HepG2 (cell line): Measurements from ENCODE around the gene CALR. TPM values are rescaled to one million over a fixed set of nuclear protein-coding genes. Genes with fewer than 3 reads are reported as not detected.

ENCODE experiments used
- ARNTL ChIP-seq: sonication (generic); formaldehyde crosslinking; IDR thresholded peaks from 2 replicates; pipeline ENCODE4 v1.4.0; 2020; ENCODE audit warnings: mild to moderate bottlenecking, missing genetic modification reagents
- BHLHE40 ChIP-seq: IDR thresholded peaks from 2 replicates; pipeline ENCODE4 v1.6.1; 2011; ENCODE audit warnings: low read length, improper control_type of control experiment
- CBX5 ChIP-seq: sonication (generic); formaldehyde crosslinking; IDR thresholded peaks from 2 replicates; pipeline ENCODE4 v1.4.0; 2020; ENCODE audit warnings: missing genetic modification reagents, borderline replicate concordance
- DMTF1 ChIP-seq: sonication (generic); formaldehyde crosslinking; IDR thresholded peaks from 2 replicates; pipeline ENCODE4 v1.4.0; 2020; ENCODE audit warnings: mild to moderate bottlenecking, missing genetic modification reagents
- MAF1 ChIP-seq: sonication (generic); formaldehyde crosslinking; IDR thresholded peaks from 2 replicates; pipeline ENCODE4 v1.5.0; 2020; ENCODE audit warnings: missing genetic modification reagents, borderline replicate concordance
- MAFK ChIP-seq, 2 experiments: IDR thresholded peaks in 1 of 2; conservative IDR thresholded peaks in 1 of 2; 2 replicates each; pipeline ENCODE4 v1.6.1; 2011; ENCODE audit warnings: improper control_type of control experiment in 2 of 2, low read length in 2 of 2
- MAX ChIP-seq: IDR thresholded peaks from 2 replicates; pipeline ENCODE4 v1.6.1; 2012; ENCODE audit warnings: inconsistent platforms
- MIXL1 ChIP-seq: IDR thresholded peaks from 2 replicates; pipeline ENCODE4 v1.6.1; 2016
- PATZ1 ChIP-seq: sonication (generic); formaldehyde crosslinking; IDR thresholded peaks from 2 replicates; pipeline ENCODE4 v1.4.0; 2020; ENCODE audit warnings: missing genetic modification reagents
- PCBP2 ChIP-seq: fragments of 200-400 bp; formaldehyde crosslinking; optimal IDR thresholded peaks from 2 replicates; pipeline ENCODE3; 2018; ENCODE audit warnings: low read length, low read depth; ENCODE audit not compliant: poor library complexity, severe bottlenecking
- SOX6 ChIP-seq, 2 experiments: fragments of 450-650 bp in 1 of 2; sonication (generic) in 1 of 2; formaldehyde crosslinking in 1 of 2; IDR thresholded peaks; 2 replicates each; pipeline versions ENCODE4 v1.4.0 to v1.6.1; 2017 to 2020; ENCODE audit warnings: antibody characterized with exemption in 1 of 2, mild to moderate bottlenecking in 1 of 2, missing genetic modification reagents in 1 of 2
- SRY ChIP-seq: sonication (generic); formaldehyde crosslinking; IDR thresholded peaks from 2 replicates; pipeline ENCODE4 v1.8.0; 2022; ENCODE audit warnings: mild to moderate bottlenecking, missing genetic modification reagents
- TEAD2 ChIP-seq: sonication (generic); formaldehyde crosslinking; IDR thresholded peaks from 2 replicates; pipeline ENCODE4 v1.9.0; 2021; ENCODE audit warnings: missing genetic modification reagents
- ZBTB7A ChIP-seq: sonication (generic); formaldehyde crosslinking; IDR thresholded peaks from 2 replicates; pipeline ENCODE4 v1.8.0; 2022; ENCODE audit warnings: mild to moderate bottlenecking, missing genetic modification reagents
- ZFP90 ChIP-seq: sonication (generic); formaldehyde crosslinking; IDR thresholded peaks from 2 replicates; pipeline ENCODE4 v1.8.0; 2022; ENCODE audit warnings: missing genetic modification reagents, mild to moderate bottlenecking, inconsistent platforms, borderline replicate concordance
- ZNF263 ChIP-seq: sonication (generic); formaldehyde crosslinking; IDR thresholded peaks from 2 replicates; pipeline ENCODE4 v1.4.0; 2020; ENCODE audit warnings: missing genetic modification reagents
- ZNF607 ChIP-seq: sonication (generic); formaldehyde crosslinking; IDR thresholded peaks from 2 replicates; pipeline ENCODE4 v1.5.1; 2020; ENCODE audit warnings: missing genetic modification reagents, mild to moderate bottlenecking, borderline replicate concordance
- ZNF670 ChIP-seq: sonication (generic); formaldehyde crosslinking; IDR thresholded peaks from 2 replicates; pipeline ENCODE4 v1.8.0; 2022; ENCODE audit warnings: mild to moderate bottlenecking, missing genetic modification reagents, borderline replicate concordance
- ZNF710 ChIP-seq: sonication (generic); formaldehyde crosslinking; IDR thresholded peaks from 2 replicates; pipeline ENCODE4 v1.5.0; 2020; ENCODE audit warnings: mild to moderate bottlenecking, missing genetic modification reagents, borderline replicate concordance
- ZNF772 ChIP-seq: sonication (generic); formaldehyde crosslinking; IDR thresholded peaks from 2 replicates; pipeline ENCODE4 v1.5.0; 2020; ENCODE audit warnings: mild to moderate bottlenecking, missing genetic modification reagents
- ZNF883 ChIP-seq: sonication (generic); formaldehyde crosslinking; IDR thresholded peaks from 2 replicates; pipeline ENCODE4 v1.5.1; 2020; ENCODE audit warnings: mild to moderate bottlenecking, missing genetic modification reagents; ENCODE audit errors: not compliant biosample characterization
- ZSCAN21 ChIP-seq: sonication (generic); formaldehyde crosslinking; IDR thresholded peaks from 2 replicates; pipeline ENCODE4 v1.8.0; 2022; ENCODE audit warnings: mild to moderate bottlenecking, missing genetic modification reagents, moderate library complexity, borderline replicate concordance
- ZSCAN25 ChIP-seq: sonication (generic); formaldehyde crosslinking; IDR thresholded peaks from 2 replicates; pipeline ENCODE4 v1.8.0; 2022; ENCODE audit warnings: mild to moderate bottlenecking, missing genetic modification reagents
- polyA plus RNA-seq, 8 experiments: library from polyadenylated mRNA; depleted of rRNA in 3 of 8; stranded (reverse) in 7 of 8; unstranded in 1 of 8; fragments of >200 nt; fragmentation: Illumina TruSeq in 4 of 8; extraction: Trizol in 4 of 8; gene quantifications; 2 replicates each; pipeline versions ENCODE4 v1.2.1 to v1.2.3, GENCODE V29; 2011 to 2016; ENCODE audit warnings: low read depth in 4 of 8, missing spikeins in 1 of 8, mixed read lengths in 1 of 8; ENCODE audit not compliant: insufficient read depth in 1 of 8
- total RNA-seq, 5 experiments: library from RNA; depleted of rRNA; stranded (reverse); fragments of >200 nt; fragmentation: Illumina TruSeq; extraction: Trizol; gene quantifications; 2 replicates each; pipeline ENCODE4 v1.2.3, GENCODE V29; 2016; ENCODE audit warnings: low read depth in 1 of 5

Gene CALR
- total and polyA plus RNA-seq, 2 of the 13 experiments (the other 11 are each of a cell fraction or from before 2014, with no cell fraction given): 898 to 934 TPM

GRCh38 chr19:12937093-12937926, 1.1 kb upstream of the CALR start (continued):
- TF ChIP-seq PCBP2 (no peak), SRY (peak; percentile 3; the same call in 1 of the 2 replicates), ZNF772 (peak; percentile 29; the same call in 1 of the 2 replicates), ARNTL (CRISPR knock-in tag) (0 out of 2 replicates have a peak, but pooled peaks have one; percentile 32), ZNF607 (CRISPR knock-in tag) (no peak), TEAD2 (CRISPR knock-in tag) (no peak), MIXL1 (CRISPR knock-in tag) (no peak), BHLHE40 (peak; percentile 78), PATZ1 (CRISPR knock-in tag) (peak; percentile 29; the same call in 1 of the 2 replicates), ZSCAN25 (CRISPR knock-in tag) (no peak), MAX (peak; percentile 44; the same call in 1 of the 2 replicates), MAFK (conservative IDR thresholded peaks at IDR 0.05 in 1 of 2, IDR thresholded peaks at IDR 0.05 in 1 of 2; ENCODE audit: low read length in 2 of 2) (no peak), ZNF263 (peak; percentile 45; the same call in 1 of the 2 replicates), ZNF883 (CRISPR knock-in tag) (no peak), ZNF710 (CRISPR knock-in tag) (peak; percentile 72; the same call in 1 of the 2 replicates), ZFP90 (no peak), ZNF670 (0 out of 2 replicates have a peak, but pooled peaks have one; percentile 35), SOX6 (IDR thresholded peaks at IDR 0.05) (no peak), SOX6 (CRISPR knock-in tag; IDR thresholded peaks at IDR 0.05) (no peak), MAF1 (CRISPR knock-in tag) (no peak), CBX5 (no peak), DMTF1 (CRISPR knock-in tag) (no peak), ZSCAN21 (0 out of 2 replicates have a peak, but pooled peaks have one; percentile 31), ZBTB7A (CRISPR knock-in tag) (peak; percentile 39; the same call in 1 of the 2 replicates)
